Adrenal gland (tissue), 12 donors: ENCODE results near the gene MRPL11. TPM values are rescaled to one million over a fixed set of nuclear protein-coding genes. Genes with fewer than 3 reads are reported as not detected.

Experiments used
- DNase-seq, 7 donors: peaks; one replicate each; pipeline ENCODE4 v3.0.0-alpha.2; 2019 to 2020
- H3K27ac ChIP-seq, 5 donors: fragments of 200-600 bp; sonication (generic) in 4 of 5; 1 replicate in 3 of 5; 2 replicates in 2 of 5; pipeline versions ENCODE4 v1.5.1 to v1.8.0; 2016 to 2020; ENCODE audit warnings: mild to moderate bottlenecking in 1 of 5
- H3K27me3 ChIP-seq: fragments of 200-600 bp; 2 replicates; pipeline ENCODE4 v1.8.0; 2021
- H3K36me3 ChIP-seq, 2 donors: fragments of 200-600 bp; replicated peaks in 1 of 2; 1 replicate in 1 of 2; 2 replicates in 1 of 2; pipeline versions ENCODE4 v1.5.1 to v1.8.0; 2018 to 2022
- H3K4me1 ChIP-seq, 2 donors: fragments of 200-600 bp; replicated peaks in 1 of 2; 1 replicate in 1 of 2; 2 replicates in 1 of 2; pipeline versions ENCODE4 v1.5.1 to v1.8.0; 2018 to 2021
- H3K4me3 ChIP-seq, 4 donors: fragments of 200-600 bp; sonication (generic) in 3 of 4; one replicate each; pipeline ENCODE4 v1.5.1; 2016 to 2018
- H3K9me3 ChIP-seq, 3 donors: fragments of 200-600 bp; sonication (generic) in 1 of 3; replicated peaks in 1 of 3; 1 replicate in 2 of 3; 2 replicates in 1 of 3; pipeline versions ENCODE4 v1.5.1 to v1.8.0; 2016 to 2021
- POLR2A ChIP-seq, 2 donors: fragments of 450-650 bp; IDR thresholded peaks; one replicate each; pipeline ENCODE4 v1.6.1; 2017; ENCODE audit warnings: antibody characterized with exemption in 2 of 2, mild to moderate bottlenecking in 2 of 2, moderate library complexity in 1 of 2
- WGBS, 4 donors: extraction: QIAGEN DNeasy Blood & Tissue Kit in 2 of 4; methylation state at CpG; one replicate each; pipeline versions ENCODE4 v1.1.5 to v1.1.7; 2013 to 2017; 5-methylcytosine and 5-hydroxymethylcytosine counted together
- intact Hi-C, 2 donors: fragments of 100-400 bp; cut with DNase I; formaldehyde crosslinking; loops; one replicate each; pipeline versions ENCODE4 v1.14.1 to v1.15.0; 2022 to 2023
- polyA plus RNA-seq, 3 donors: library from polyadenylated mRNA; stranded (reverse); fragments of 200-250 nt in 2 of 3; fragments of 350-450 nt in 1 of 3; fragmentation: Illumina TruSeq in 1 of 3; extraction: RNeasy Lipid Tissue Mini Kit (QIAGEN cat#74804) in 1 of 3; gene quantifications; one replicate each; pipeline ENCODE4 v1.2.3, GENCODE V29; 2013 to 2014
- total RNA-seq, 9 donors: library from RNA; depleted of rRNA in 4 of 9; stranded (reverse); fragments of >200 nt in 4 of 9; fragments of 120-200 nt in 1 of 9; fragmentation: NEBNext Ultra II Directional in 1 of 9; extraction: Animal tissue kit (Norgen Biotek cat#: 25700) in 1 of 9; gene quantifications; one replicate each; pipeline versions ENCODE4 v1.1.0 to v1.2.4, GENCODE V29; 2013 to 2023
- TF ChIP-seq, protein P1 (sequence below), 6 experiments: fragments of 450-650 bp in 4 of 6; fragments of 200-600 bp in 2 of 6; sonication (generic) in 1 of 6; IDR thresholded peaks; 1 replicate in 5 of 6; 2 replicates in 1 of 6; pipeline versions ENCODE4 v1.5.1 to v1.8.0; 2016 to 2021; ENCODE audit warnings: antibody characterized with exemption in 6 of 6, mild to moderate bottlenecking in 2 of 6, moderate library complexity in 1 of 6
- donor health status: healthy with polysubstance abuse.
- donor health status: Bipolar disorder and iron deficiency.
- donor health status: DM: yes; HTN: yes; CAD: no.
- donor health status: DM: no; HTN: no; CAD: no.
- donor health status: DM: no; HTN: no; CAD: no.
- donor health status: DM: yes; HTN: yes; CAD: no.

The MRPL11 gene
- total and polyA plus RNA-seq, 12 donors, result 22.3 to 53.8 (median 32.7) TPM

DNA sequence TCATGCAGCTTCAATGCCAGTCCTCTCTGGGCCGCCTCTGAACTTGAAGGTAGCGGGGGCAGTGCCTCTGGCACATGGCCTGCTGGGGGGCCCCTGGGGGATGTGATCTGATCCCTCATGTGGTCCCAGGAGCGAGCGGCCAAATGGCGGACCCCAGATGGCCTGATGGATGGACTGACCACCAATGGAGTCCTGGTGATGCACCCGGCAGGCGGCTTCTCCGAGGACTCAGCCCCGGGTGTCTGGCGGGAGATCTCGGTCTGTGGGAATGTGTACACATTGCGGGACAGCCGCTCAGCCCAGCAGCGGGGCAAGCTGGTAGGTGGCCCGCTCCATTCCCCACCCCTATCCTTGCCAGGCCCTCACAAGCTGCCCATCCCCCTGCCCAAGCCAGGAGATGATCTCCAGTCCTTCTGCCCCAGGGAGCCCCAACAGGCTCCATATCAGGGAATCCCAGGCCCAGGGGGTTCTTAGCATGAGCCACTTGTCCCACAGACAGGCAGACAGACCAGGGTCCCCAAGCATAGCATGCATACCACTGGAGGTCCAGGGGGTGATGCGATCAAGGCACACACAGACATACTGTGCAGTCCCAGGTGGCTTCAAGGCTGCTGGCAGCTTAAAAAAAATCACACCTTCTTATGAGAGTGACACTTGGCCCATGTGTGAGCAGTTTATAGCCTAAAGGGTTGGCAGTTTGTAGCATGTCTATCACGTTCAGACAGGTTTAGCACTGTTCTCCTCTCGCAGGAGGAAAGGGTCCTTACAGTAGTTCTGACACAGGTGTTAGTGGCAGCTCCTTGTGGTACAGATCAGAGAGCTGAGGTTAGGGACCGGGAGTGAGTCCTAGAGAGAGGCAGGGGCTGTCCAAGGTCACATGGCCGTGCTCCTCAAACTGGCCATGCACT, 35.2 kb upstream of the MRPL11 start:
- no peak for DNase-seq
- H3K36me3 ChIP-seq, result peaks cover 0 to 28% of the 10 kb centered on the region in 2 donors
- no peaks in the 10 kb centered on the region for H3K27me3 ChIP-seq
- intact Hi-C loops, result no loop called here
- H3K4me3 ChIP-seq, result no peak overlapping the region
- H3K27ac ChIP-seq, result no peak overlapping the region
- H3K4me1 ChIP-seq, result peaks cover 0 to 6% of the 10 kb centered on the region in 2 donors
- WGBS, 4 donors, result 87 to 93% (median 92%) methylated on average over 6 to 20 of the region's 20 CpGs
- H3K9me3 ChIP-seq, result no peaks in the 10 kb centered on the region
- TF ChIP-seq POLR2A (IDR thresholded peaks at IDR 0.05), result no peak
- TF ChIP-seq, protein P1, sequence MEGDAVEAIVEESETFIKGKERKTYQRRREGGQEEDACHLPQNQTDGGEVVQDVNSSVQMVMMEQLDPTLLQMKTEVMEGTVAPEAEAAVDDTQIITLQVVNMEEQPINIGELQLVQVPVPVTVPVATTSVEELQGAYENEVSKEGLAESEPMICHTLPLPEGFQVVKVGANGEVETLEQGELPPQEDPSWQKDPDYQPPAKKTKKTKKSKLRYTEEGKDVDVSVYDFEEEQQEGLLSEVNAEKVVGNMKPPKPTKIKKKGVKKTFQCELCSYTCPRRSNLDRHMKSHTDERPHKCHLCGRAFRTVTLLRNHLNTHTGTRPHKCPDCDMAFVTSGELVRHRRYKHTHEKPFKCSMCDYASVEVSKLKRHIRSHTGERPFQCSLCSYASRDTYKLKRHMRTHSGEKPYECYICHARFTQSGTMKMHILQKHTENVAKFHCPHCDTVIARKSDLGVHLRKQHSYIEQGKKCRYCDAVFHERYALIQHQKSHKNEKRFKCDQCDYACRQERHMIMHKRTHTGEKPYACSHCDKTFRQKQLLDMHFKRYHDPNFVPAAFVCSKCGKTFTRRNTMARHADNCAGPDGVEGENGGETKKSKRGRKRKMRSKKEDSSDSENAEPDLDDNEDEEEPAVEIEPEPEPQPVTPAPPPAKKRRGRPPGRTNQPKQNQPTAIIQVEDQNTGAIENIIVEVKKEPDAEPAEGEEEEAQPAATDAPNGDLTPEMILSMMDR (IDR thresholded peaks at IDR 0.05), result no peak

GRCh38 chr11:66473167-66473566, 34.5 kb upstream of the MRPL11 start:
- 86 to 97% (median 93%) methylated on average over 11 of the region's 11 CpGs for WGBS, 4 donors
- Histone ChIP-seq H3K9me3 (no peaks in the 10 kb centered on the region), H3K4me3 (no peak overlapping the region), H3K36me3 (peaks cover 0 to 28% of the 10 kb centered on the region in 2 donors), H3K27me3 (no peaks in the 10 kb centered on the region), H3K27ac (no peak overlapping the region), H3K4me1 (peaks cover 0 to under 1% of the 10 kb centered on the region in 2 donors)
- TF ChIP-seq, protein P1 (IDR thresholded peaks at IDR 0.05), result no peak
- TF ChIP-seq POLR2A (IDR thresholded peaks at IDR 0.05), result no peak
- intact Hi-C loops, result no loop called here
- no peak for DNase-seq

- Histone ChIP-seq H3K4me3 (no peak overlapping the region), H3K36me3 (peaks cover 0 to 28% of the 10 kb centered on the region in 2 donors), H3K27me3 (no peaks in the 10 kb centered on the region), H3K9me3 (no peaks in the 10 kb centered on the region), H3K27ac (no peak overlapping the region), H3K4me1 (peaks cover 7 to 10% of the 10 kb centered on the region in 2 donors)
- no peak for DNase-seq
- intact Hi-C loops, result no loop called here
- TF ChIP-seq, protein P1 (IDR thresholded peaks at IDR 0.05), result no peak
- no peak for TF ChIP-seq POLR2A (IDR thresholded peaks at IDR 0.05)
- 87 to 91% (median 90%) methylated on average over 9 of the region's 9 CpGs for WGBS, 4 donors
Measured at GRCh38 chr11:66472054-66472453, 33.4 kb upstream of the MRPL11 start.

DNA sequence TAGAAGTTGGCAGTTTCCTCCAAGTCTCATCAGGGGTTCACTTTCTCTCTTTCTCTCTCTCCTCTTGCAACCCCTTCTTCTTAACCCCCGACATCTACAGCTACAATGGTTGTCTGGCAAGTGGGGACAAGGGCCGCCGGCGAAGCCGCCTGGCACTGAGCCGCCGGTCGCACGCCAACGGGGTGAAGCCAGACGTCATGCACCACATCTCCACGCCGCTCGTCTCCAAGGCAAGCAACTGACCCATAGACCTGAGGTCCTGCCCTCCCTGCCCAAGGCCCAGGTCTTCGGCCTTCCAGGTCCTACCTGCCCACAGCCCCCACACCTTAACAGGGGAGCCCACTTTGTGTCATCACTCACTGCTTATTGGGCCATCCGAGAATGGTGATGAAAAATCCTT, 32.5 kb upstream of the MRPL11 start:
- Histone ChIP-seq H3K27ac (no peak overlapping the region), H3K4me3 (no peak overlapping the region), H3K4me1 (peaks cover 7 to 10% of the 10 kb centered on the region in 2 donors), H3K27me3 (no peaks in the 10 kb centered on the region), H3K36me3 (peaks cover 0 to 28% of the 10 kb centered on the region in 2 donors), H3K9me3 (no peaks in the 10 kb centered on the region)
- intact Hi-C loops, result no loop called here
- TF ChIP-seq, protein P1 (IDR thresholded peaks at IDR 0.05), result no peak
- no peak for TF ChIP-seq POLR2A (IDR thresholded peaks at IDR 0.05)
- no peak for DNase-seq
- WGBS, 4 donors, result 95 to 99% (median 97%) methylated on average over 16 of the region's 16 CpGs
